Stomach (tissue), 9 donors: ENCODE results near the gene ATP11A. TPM values are rescaled to one million over a fixed set of nuclear protein-coding genes. Genes with fewer than 3 reads are reported as not detected.
A peak's percentile ranks its signal among the peaks of the same experiment; 100 is the strongest.
"Not testable (repeated sequence)": the region's sequence is repeated elsewhere in the genome, so short reads cannot be mapped to it uniquely, and the experiment has no call there.

ENCODE experiments used
- DNase-seq, 2 donors: peaks; one replicate each; pipeline versions ENCODE4 v3.0.0 to v3.0.0-alpha.2; 2013 to 2019
- H3K27ac ChIP-seq, 5 donors: fragments of 200-600 bp in 4 of 5; sonication (generic) in 4 of 5; one replicate each; pipeline ENCODE4 v1.5.1; 2013 to 2019; ENCODE audit warnings: mild to moderate bottlenecking in 1 of 5, moderate library complexity in 1 of 5
- H3K27me3 ChIP-seq, 3 donors: fragments of 200-600 bp; sonication (generic); one replicate each; pipeline ENCODE4 v1.5.1; 2017 to 2019; ENCODE audit warnings: mixed run types in 1 of 3
- H3K36me3 ChIP-seq, 4 donors: fragments of 200-600 bp; sonication (generic); 1 replicate in 3 of 4; 2 replicates in 1 of 4; pipeline ENCODE4 v1.5.1; 2016 to 2019
- H3K4me1 ChIP-seq, 4 donors: fragments of 200-600 bp; sonication (generic); one replicate each; pipeline ENCODE4 v1.5.1; 2016 to 2019
- H3K4me3 ChIP-seq, 4 donors: fragments of 200-600 bp; sonication (generic) in 3 of 4; one replicate each; pipeline ENCODE4 v1.5.1; 2016 to 2019; ENCODE audit warnings: mild to moderate bottlenecking in 1 of 4
- H3K9me3 ChIP-seq, 4 donors: fragments of 200-600 bp; sonication (generic); one replicate each; pipeline ENCODE4 v1.5.1; 2016 to 2019
- CTCF ChIP-seq, 7 experiments: fragments of 450-650 bp in 4 of 7; fragments of 200-600 bp in 3 of 7; sonication (generic) in 3 of 7; IDR thresholded peaks; one replicate each; pipeline ENCODE4 v1.5.1; 2016 to 2019; ENCODE audit warnings: antibody characterized with exemption in 7 of 7, control low read depth in 2 of 7, mild to moderate bottlenecking in 1 of 7
- EP300 ChIP-seq: sonication (generic); formaldehyde crosslinking; IDR thresholded peaks from one replicate; pipeline ENCODE4 v1.6.1; 2017; ENCODE audit warnings: antibody characterized with exemption
- POLR2A ChIP-seq, 4 donors: fragments of 450-650 bp; IDR thresholded peaks; one replicate each; pipeline ENCODE4 v1.6.1; 2016; ENCODE audit warnings: antibody characterized with exemption in 4 of 4, control low read depth in 2 of 4, mild to moderate bottlenecking in 1 of 4, moderate library complexity in 1 of 4
- POLR2AphosphoS5 ChIP-seq, 3 donors: sonication (generic); formaldehyde crosslinking; IDR thresholded peaks; one replicate each; pipeline ENCODE4 v1.6.1; 2016; ENCODE audit warnings: antibody characterized with exemption in 3 of 3
- WGBS, 5 donors: extraction: QIAGEN DNeasy Blood & Tissue Kit in 3 of 5; methylation state at CpG; one replicate each; pipeline versions ENCODE4 v1.1.5 to v1.1.7; 2013 to 2018; 5-methylcytosine and 5-hydroxymethylcytosine counted together
- intact Hi-C: fragments of 100-400 bp; cut with DNase I; formaldehyde crosslinking; loops from one replicate; pipeline ENCODE4 v1.15.1; 2023; ENCODE audit warnings: low total_unique reads
- polyA plus RNA-seq, 3 donors: library from polyadenylated mRNA; stranded (reverse); fragments of 200-250 nt; gene quantifications; one replicate each; pipeline ENCODE4 v1.2.3, GENCODE V29; 2013
- total RNA-seq, 5 donors: library from RNA; depleted of rRNA; stranded (reverse); fragments of >200 nt; gene quantifications; one replicate each; pipeline versions ENCODE4 v1.1.0 to v1.2.3, GENCODE V29; 2014 to 2016
- donor health status: healthy with polysubstance abuse.
- donor health status: Bipolar disorder and iron deficiency.
- donor health status: healthy.

ATP11A gene
- total and polyA plus RNA-seq, 8 donors, result 1.1 to 70.9 (median 12.3) TPM

- WGBS, 5 donors, result 96 to 98% (median 97%) methylated on average over 9 of the region's 9 CpGs
- peak in 1 of 2 donors; percentile 13 for DNase-seq
- intact Hi-C loops, result no loop called here
- Histone ChIP-seq H3K9me3 (no peaks in the 10 kb centered on the region), H3K36me3 (peaks cover 0 to 5% (median 0%) of the 10 kb centered on the region in 4 donors), H3K27me3 (no peaks in the 10 kb centered on the region), H3K27ac (no peak overlapping the region), H3K4me1 (peaks cover 0 to 6% (median 0%) of the 10 kb centered on the region in 4 donors), H3K4me3 (no peak overlapping the region)
- no peak for TF ChIP-seq POLR2A (IDR thresholded peaks at IDR 0.05)
- TF ChIP-seq EP300, result no peak
- no peak for TF ChIP-seq POLR2AphosphoS5 (IDR thresholded peaks at IDR 0.05)
- TF ChIP-seq CTCF (IDR thresholded peaks at IDR 0.05), result no peak
These were observed 106.5 kb downstream of the ATP11A start for GRCh38 chr13:112796190-112796915.

DNA sequence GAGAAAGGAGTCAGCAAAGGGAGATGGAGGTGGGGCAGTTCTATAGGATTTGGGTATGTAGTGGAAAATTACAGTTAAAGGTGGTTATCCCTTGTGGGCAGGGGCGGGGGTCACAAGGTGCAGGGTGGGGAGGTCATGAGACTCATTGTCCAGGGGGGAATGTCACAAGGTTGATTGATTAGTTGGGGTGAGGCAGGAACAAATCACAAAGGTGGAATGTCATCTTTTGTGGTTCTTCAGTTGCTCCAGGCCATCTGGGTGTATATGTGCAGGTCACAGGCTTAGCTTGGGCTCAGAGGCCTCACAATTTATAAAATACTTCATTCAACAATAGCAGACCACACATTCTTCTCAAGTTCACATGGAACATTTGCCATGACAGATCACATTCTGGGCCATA lies 109.6 kb downstream of the ATP11A start:
- no peak for DNase-seq
- H3K4me1 ChIP-seq, result peaks cover 0 to 6% (median 0%) of the 10 kb centered on the region in 4 donors
- H3K27ac ChIP-seq, result no peak overlapping the region
- H3K36me3 ChIP-seq, result no peaks in the 10 kb centered on the region
- WGBS, 5 donors, result 96 to 100% (median 100%) methylated on average over 1 of the region's 1 CpG
- intact Hi-C loops, result no loop called here
- TF ChIP-seq CTCF (IDR thresholded peaks at IDR 0.05), result no peak
- no peak for TF ChIP-seq POLR2A (IDR thresholded peaks at IDR 0.05)
- TF ChIP-seq POLR2AphosphoS5 (IDR thresholded peaks at IDR 0.05), result no peak
- TF ChIP-seq EP300, result no peak
- H3K27me3 ChIP-seq, result no peaks in the 10 kb centered on the region
- H3K4me3 ChIP-seq, result no peak overlapping the region
- H3K9me3 ChIP-seq, result no peaks in the 10 kb centered on the region

- intact Hi-C loops, result no loop called here
- WGBS, 5 donors, result 96 to 100% (median 98%) methylated on average over 1 of the region's 1 CpG
These were observed 110.2 kb downstream of the ATP11A start for GRCh38 chr13:112800057-112800456.

GRCh38 chr13:112800807-112801206 lies 111.0 kb downstream of the ATP11A start:
- intact Hi-C loops, result not testable (repeated sequence)
- WGBS, 5 donors, result 84 to 94% (median 92%) methylated on average over 4 to 6 of the region's 6 CpGs

More at GRCh38 chr13:112800057-112800456, 110.2 kb downstream of the ATP11A start:
- Histone ChIP-seq H3K4me3 (no peak overlapping the region), H3K4me1 (peaks cover 0 to 6% (median 0%) of the 10 kb centered on the region in 4 donors), H3K27ac (no peak overlapping the region), H3K27me3 (no peaks in the 10 kb centered on the region), H3K36me3 (no peaks in the 10 kb centered on the region), H3K9me3 (no peaks in the 10 kb centered on the region)
- no peak for DNase-seq
- TF ChIP-seq EP300 (no peak), POLR2AphosphoS5 (IDR thresholded peaks at IDR 0.05) (no peak), POLR2A (IDR thresholded peaks at IDR 0.05) (no peak), CTCF (IDR thresholded peaks at IDR 0.05) (no peak)

GRCh38 chr13:112802802-112803195 lies 113.0 kb downstream of the ATP11A start:
- intact Hi-C loops, result no loop called here
- no peak overlapping the region for H3K4me3 ChIP-seq
- no peak for DNase-seq
- H3K4me1 ChIP-seq, result no peaks in the 10 kb centered on the region
- H3K27me3 ChIP-seq, result no peaks in the 10 kb centered on the region
- H3K9me3 ChIP-seq, result no peaks in the 10 kb centered on the region
- no peak overlapping the region for H3K27ac ChIP-seq
- WGBS, 5 donors, result 71 to 95% (median 92%) methylated on average over 2 of the region's 2 CpGs
- H3K36me3 ChIP-seq, result peaks cover 0 to 19% (median 17%) of the 10 kb centered on the region in 4 donors
- TF ChIP-seq EP300 (no peak), POLR2A (IDR thresholded peaks at IDR 0.05) (no peak), CTCF (IDR thresholded peaks at IDR 0.05) (no peak), POLR2AphosphoS5 (IDR thresholded peaks at IDR 0.05) (no peak)

More at GRCh38 chr13:112800807-112801206, 111.0 kb downstream of the ATP11A start:
- H3K36me3 ChIP-seq, DNase-seq, H3K9me3 ChIP-seq, H3K27me3 ChIP-seq, H3K4me3 ChIP-seq, H3K27ac ChIP-seq, H3K4me1 ChIP-seq: not testable (repeated sequence)
